GM13977 (cell line): Measurements from ENCODE around the gene MYL3.

Experiments
- DNase-seq: peaks from one replicate; pipeline ENCODE4 v3.0.0; 2012; ENCODE audit warnings: low spot score
- in situ Hi-C: fragments of 300-500 bp; cut with MboI; formaldehyde crosslinking; loops from one replicate; pipeline ENCODE4 v1.12.0; 2022; ENCODE audit warnings: low sequenced_read_pairs, low pct_unique_long_range_greater_than_20kb, mixed read lengths, inconsistent platforms; ENCODE audit not compliant: unreplicated experiment
- TF ChIP-seq, protein P1 (sequence below): IDR thresholded peaks from 2 replicates; pipeline ENCODE4 v1.5.1; 2012; ENCODE audit warnings: mild to moderate bottlenecking, control low read depth; ENCODE audit not compliant: insufficient read depth; ENCODE audit errors: extremely low read depth, missing control alignments

MYL3 gene

DNA sequence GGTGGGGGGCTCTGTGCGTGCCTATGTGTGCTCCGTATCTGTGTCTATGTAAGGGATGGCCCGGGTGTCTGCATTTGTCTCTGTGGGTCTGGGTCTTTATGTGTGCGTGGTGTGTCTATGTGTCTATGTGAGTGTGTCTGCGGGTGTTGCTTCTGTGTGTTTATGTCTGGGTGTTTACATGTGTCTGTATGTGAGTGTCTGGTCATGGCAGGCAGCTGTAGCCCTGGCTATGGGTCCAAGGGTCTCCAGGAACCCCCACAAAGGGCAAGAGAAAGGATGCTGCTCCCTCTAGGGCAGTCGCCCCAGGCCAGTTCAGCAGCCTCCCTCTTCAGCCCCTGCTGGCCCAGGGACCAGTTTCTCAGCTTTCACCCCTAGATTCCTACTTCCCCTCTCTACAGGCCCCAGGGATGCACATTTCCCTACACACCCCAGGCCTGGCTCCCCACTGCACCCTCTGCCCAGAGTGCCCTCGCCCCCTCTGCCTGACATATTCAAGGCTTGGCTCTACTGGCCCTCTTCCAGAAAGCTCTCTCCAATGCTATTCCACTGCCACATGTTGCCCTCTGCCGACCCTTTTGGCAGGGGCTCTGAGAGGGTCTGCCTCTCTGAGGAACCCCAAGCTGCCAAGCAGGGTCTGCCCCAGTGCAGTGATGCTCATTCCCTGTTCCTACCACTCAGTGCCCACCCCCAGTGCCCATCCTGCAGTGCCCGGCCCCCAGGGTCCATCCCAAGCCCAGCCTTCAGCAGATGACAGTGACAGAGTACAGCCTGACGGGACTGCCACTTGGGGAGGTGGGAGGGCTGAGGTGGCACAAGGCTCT is 1.0 kb upstream of the MYL3 start:
- in situ Hi-C loops = no loop called here
- TF ChIP-seq, protein P1, sequence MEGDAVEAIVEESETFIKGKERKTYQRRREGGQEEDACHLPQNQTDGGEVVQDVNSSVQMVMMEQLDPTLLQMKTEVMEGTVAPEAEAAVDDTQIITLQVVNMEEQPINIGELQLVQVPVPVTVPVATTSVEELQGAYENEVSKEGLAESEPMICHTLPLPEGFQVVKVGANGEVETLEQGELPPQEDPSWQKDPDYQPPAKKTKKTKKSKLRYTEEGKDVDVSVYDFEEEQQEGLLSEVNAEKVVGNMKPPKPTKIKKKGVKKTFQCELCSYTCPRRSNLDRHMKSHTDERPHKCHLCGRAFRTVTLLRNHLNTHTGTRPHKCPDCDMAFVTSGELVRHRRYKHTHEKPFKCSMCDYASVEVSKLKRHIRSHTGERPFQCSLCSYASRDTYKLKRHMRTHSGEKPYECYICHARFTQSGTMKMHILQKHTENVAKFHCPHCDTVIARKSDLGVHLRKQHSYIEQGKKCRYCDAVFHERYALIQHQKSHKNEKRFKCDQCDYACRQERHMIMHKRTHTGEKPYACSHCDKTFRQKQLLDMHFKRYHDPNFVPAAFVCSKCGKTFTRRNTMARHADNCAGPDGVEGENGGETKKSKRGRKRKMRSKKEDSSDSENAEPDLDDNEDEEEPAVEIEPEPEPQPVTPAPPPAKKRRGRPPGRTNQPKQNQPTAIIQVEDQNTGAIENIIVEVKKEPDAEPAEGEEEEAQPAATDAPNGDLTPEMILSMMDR = no peak
- no peak for DNase-seq

DNA sequence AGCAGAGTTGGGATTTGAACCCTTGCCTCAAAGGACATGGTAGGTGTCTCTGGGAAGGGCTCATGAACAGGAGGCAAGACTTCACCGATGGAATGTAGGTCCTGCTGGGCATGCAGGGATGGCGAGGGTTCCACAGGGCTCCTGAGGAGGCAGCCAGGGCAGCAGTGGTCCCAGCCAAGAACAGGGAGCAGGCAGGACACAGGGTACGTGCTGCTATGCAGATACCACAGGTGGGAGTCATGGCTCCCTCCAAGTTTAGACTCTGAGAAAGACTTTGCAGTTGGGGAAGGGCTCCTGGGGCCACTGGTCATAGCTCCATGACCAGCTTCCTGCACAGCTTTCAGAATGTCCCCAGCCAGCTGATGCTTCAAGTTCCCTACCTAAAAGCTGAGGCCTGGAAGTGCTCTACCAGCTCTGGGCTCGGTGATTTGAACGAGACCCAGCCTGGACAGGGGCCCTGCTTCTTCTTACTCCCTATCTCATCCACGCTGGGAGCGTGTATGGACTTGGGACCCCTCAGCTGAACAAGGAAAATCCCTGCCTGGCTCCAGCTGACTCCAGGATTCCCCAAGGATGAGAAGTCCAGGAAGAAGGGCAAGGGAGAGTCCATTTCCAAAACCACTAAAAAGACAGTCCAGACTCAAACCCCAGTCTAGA is 747 bp downstream of the MYL3 start:
- in situ Hi-C loops = no loop called here
- TF ChIP-seq, protein P1 = no peak
- no peak for DNase-seq

DNA sequence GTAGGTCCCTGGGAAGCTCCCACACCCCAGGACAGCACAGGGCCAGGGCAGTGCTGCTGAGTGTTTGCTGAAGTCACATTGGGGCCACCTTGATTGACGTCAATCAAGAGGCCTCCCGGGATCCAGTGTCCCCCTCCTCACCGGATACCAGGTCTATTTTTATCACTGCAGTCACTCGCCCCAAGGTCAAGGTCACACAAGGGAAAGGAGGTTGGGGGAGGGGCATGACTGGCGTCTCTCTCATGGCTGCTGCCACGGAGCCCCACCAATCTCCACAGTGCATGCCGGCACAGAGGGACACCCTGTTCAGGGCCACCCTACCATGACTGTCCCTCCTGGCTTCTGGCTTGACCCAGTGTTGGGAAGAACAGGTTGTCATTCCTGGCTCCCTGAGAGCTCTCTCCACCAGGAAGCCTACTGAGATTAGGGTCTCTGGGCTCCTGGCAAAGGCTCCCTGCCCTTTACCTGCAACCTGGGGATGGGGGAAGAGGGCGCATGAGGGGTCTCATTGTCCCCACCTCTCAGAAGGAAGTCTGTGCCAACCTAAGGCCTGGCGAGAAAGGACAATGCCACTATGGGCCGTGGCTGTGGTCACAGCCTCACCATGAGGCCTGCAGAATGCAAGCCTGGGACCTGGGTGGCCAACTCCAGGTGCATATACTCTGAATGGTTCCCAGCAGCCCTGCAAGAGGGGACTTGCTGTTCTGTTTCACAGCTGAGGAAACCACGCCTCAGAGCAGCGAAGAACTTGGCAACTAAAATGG is 1.5 kb downstream of the MYL3 start:
- in situ Hi-C loops = no loop called here
- DNase-seq = no peak
- TF ChIP-seq, protein P1 = no peak

DNA sequence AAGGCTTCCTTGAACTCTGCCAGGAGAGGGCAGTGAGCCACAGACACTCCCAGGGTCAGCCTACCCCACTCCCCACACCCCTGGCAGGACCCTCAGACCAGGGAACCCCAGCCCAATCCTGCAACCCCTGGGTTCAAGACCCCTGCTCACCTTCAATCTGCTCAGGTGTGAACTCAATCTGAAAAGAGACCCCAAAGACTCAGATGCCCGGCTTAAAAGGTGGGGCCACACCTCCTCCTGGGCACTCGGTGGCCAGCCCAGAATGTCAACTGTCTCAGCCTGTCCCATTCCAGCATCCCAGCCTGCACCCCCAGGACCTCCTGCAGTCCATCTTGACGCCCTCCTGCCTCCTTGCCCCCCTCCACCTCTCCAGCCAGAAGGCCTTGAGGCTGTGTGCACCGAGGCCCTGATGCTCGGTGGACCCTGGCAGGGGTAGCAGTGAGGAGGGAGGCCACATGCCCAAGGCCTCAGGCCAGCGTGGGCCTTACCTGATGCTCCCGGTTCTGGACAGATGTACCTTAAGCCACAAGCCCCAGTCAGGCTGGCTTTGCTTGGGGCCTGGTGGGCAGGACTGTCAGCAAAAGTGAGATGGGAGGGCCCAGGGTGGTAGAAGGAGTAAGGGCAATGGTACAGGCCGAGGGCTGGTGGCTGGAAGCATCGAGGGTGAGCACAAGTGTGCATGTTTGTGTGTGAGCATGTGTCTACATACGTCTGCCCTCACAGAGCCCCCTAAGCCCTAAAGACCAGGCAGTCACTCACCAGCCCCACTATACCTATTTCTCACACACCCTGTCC is 2.2 kb downstream of the MYL3 start:
- no peak for DNase-seq
- TF ChIP-seq, protein P1 = no peak
- in situ Hi-C loops = no loop called here

DNA sequence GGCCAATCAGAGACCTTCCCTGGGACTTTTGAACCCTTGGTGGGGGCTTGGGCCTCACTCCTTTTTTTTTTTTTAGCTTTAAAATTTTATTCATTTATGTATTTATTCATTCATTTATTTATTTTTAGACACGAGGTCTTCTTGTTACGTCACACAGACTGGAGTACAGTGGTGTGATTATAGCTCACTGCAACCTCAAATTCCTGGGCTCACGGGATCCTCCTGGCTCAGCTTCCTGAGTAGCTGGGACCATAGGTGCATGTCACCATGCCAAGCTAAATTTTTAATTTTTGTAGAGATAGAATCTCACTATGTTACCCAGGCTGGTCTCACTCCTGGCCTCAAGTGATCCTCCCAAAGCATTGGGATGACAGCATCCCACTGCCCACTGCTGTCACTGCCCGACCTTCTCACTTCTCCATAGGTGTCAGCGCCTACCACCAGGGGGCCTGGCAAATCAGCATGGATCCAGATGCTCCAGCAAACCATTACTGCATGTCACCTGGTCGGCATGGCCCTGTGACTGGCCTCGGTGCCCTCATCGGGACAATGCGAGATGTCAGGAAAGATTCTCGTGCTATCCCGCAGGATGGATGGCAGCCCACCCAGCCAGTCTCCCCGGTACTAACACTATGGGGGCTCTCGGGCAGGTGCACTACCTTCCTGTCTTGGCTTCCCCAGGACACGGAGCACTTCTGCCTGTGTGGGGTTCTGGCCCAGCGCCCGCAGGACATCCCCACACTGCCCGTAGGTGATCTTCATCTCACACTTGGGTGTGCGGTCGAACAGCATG is 3.0 kb downstream of the MYL3 start:
- no peak for DNase-seq
- TF ChIP-seq, protein P1 = peak; percentile 47
- in situ Hi-C loops = no loop called here
